ENCODE measurements around the gene KLHL25. TPM values are rescaled to one million over a fixed set of nuclear protein-coding genes. Genes with fewer than 3 reads are reported as not detected.

KLHL25 gene
- total RNA-seq, 2 donors from 2014 or later: 6.6 to 12.7 TPM

DNA sequence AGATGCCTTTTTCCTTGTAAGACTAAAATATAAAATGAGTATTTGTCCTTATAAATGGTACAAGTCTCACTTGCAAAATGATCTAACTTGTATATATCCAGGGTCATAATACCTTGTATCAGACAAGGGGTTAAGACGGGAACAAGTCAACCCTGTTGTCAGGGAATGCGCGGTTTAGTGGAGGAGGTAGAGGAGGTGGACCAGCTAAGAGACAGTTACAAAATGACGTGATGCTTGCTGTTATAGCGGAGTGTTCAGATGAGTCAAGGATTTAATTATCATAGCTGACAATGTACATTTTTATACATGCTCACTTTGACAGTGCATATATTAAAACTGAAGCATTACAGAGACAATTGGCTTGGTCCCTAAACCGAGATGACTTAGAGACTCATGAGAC is 26.8 kb upstream of the KLHL25 start:
- Histone ChIP-seq H3K9ac (ENCODE audit: low read depth in 2 of 2, low read length in 2 of 2) (no peak overlapping the region), H3K36me3 (no peaks in the 10 kb centered on the region), H3K27ac (no peak overlapping the region), H3K4me3 (no peak overlapping the region), H3K4me1 (peaks cover 8% of the 10 kb centered on the region), H3K9me3 (no peaks in the 10 kb centered on the region), H3K27me3 (no peaks in the 10 kb centered on the region)
- TF ChIP-seq, protein P1, sequence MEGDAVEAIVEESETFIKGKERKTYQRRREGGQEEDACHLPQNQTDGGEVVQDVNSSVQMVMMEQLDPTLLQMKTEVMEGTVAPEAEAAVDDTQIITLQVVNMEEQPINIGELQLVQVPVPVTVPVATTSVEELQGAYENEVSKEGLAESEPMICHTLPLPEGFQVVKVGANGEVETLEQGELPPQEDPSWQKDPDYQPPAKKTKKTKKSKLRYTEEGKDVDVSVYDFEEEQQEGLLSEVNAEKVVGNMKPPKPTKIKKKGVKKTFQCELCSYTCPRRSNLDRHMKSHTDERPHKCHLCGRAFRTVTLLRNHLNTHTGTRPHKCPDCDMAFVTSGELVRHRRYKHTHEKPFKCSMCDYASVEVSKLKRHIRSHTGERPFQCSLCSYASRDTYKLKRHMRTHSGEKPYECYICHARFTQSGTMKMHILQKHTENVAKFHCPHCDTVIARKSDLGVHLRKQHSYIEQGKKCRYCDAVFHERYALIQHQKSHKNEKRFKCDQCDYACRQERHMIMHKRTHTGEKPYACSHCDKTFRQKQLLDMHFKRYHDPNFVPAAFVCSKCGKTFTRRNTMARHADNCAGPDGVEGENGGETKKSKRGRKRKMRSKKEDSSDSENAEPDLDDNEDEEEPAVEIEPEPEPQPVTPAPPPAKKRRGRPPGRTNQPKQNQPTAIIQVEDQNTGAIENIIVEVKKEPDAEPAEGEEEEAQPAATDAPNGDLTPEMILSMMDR (IDR thresholded peaks at IDR 0.05): no peak
- intact Hi-C loops (cut with DNase I): no loop called here
- DNase-seq: no peak

DNA sequence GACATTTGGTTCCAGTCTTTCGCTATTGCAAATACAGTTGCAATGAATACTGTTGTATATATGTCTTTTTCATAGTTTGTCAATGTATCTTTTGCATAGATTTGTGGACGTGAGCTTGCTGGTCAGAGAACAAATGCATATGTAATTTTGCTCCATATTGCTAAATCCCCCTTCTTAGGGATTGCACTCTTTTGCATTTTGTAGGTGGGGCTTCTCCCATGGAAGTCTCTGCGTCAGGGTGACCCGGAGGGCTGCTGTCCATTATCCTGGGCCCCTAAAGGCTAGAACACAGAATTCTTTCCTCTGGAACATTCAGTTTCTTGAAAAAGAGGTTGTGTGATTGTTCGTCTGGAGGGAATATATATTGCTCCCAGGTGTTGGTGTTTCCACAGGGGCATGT is 25.2 kb upstream of the KLHL25 start:
- intact Hi-C loops (cut with DNase I): no loop called here

DNA sequence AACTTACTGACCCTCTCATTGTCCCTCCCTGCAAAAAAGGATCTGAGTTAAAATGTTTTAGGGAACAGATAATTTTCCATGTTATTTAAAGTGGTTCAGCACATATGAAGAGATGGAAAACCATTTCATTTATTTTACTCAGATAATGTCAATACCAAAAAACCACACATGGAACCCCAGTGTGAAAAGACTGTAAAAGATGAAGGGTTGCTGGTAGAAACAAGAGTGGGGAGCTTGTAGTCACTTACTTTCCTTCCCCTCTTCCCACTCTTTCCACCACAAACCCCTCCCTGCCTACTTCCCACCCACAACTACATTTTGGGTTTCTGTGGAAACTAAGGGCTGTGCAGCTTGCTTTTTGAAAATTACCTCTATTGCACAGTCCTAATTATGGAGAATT is 18.5 kb upstream of the KLHL25 start:
- TF ChIP-seq, protein P1 (IDR thresholded peaks at IDR 0.05): no peak
- Histone ChIP-seq H3K9ac (ENCODE audit: low read depth in 2 of 2, low read length in 2 of 2) (no peak overlapping the region), H3K4me1 (no peaks in the 10 kb centered on the region), H3K27me3 (no peaks in the 10 kb centered on the region), H3K27ac (no peak overlapping the region), H3K9me3 (no peaks in the 10 kb centered on the region), H3K36me3 (no peaks in the 10 kb centered on the region), H3K4me3 (no peak overlapping the region)
- intact Hi-C loops (cut with DNase I): no loop called here
- no peak for DNase-seq

More for the DNA sequence above, 25.2 kb upstream of the KLHL25 start:
- Histone ChIP-seq H3K9me3 (no peaks in the 10 kb centered on the region), H3K4me1 (no peaks in the 10 kb centered on the region), H3K36me3 (no peaks in the 10 kb centered on the region), H3K27me3 (no peaks in the 10 kb centered on the region), H3K4me3 (no peak overlapping the region), H3K27ac (no peak overlapping the region), H3K9ac (ENCODE audit: low read depth in 2 of 2, low read length in 2 of 2) (no peak overlapping the region)
- no peak for DNase-seq
- TF ChIP-seq, protein P1 (IDR thresholded peaks at IDR 0.05): no peak

DNA sequence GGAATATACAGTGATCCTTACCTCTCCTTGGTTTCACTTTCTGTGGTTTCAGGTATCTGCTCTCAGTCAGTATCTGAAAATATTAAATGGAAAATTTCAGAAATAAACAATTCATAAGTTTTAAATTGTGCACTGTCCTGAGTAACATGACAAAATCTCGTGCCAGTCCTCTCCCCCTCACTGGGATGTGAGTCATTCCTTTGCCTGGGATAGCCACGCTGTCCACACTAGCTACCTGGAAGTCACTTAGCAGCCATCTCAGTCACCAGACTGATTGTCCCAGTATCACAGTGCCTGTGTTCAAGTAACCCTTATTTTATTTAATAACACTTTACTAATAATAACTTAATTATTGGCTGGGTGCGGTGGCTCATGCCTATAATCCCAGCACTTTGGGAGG is 15.3 kb upstream of the KLHL25 start:
- Histone ChIP-seq H3K9ac (ENCODE audit: low read depth in 2 of 2, low read length in 2 of 2) (no peak overlapping the region), H3K9me3 (no peaks in the 10 kb centered on the region), H3K27ac (no peak overlapping the region), H3K4me3 (no peak overlapping the region), H3K4me1 (no peaks in the 10 kb centered on the region), H3K36me3 (no peaks in the 10 kb centered on the region), H3K27me3 (no peaks in the 10 kb centered on the region)
- intact Hi-C loops (cut with DNase I): no loop called here
- TF ChIP-seq, protein P1 (IDR thresholded peaks at IDR 0.05): no peak
- DNase-seq: no peak

DNA sequence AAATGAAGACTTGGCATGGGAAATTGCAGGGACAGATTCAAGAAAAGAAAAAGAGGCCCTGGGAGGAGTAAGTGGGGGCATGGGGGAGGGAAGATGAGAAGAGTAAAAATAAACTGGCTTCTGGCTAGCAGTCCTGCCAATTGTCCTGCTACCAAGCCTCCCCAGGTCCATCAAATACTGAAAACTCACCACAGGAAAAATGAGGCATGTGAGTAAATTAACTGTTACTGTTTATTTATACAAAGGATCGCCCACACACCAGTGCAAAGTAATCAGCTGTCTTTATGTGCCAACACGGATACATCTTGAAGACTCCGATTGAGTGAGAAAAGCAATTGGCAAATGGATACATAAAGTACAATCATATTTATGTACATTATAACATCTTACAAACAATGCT is 10.7 kb upstream of the KLHL25 start:
- no peak overlapping the region for H3K9ac ChIP-seq (ENCODE audit: low read depth in 2 of 2, low read length in 2 of 2)
- no peaks in the 10 kb centered on the region for H3K36me3 ChIP-seq
- H3K9me3 ChIP-seq: no peaks in the 10 kb centered on the region
- TF ChIP-seq, protein P1 (IDR thresholded peaks at IDR 0.05): no peak
- H3K27ac ChIP-seq: no peak overlapping the region
- H3K4me1 ChIP-seq: peaks cover 4% of the 10 kb centered on the region
- intact Hi-C loops (cut with DNase I): no loop called here
- DNase-seq: no peak
- no peaks in the 10 kb centered on the region for H3K27me3 ChIP-seq
- H3K4me3 ChIP-seq: no peak overlapping the region
